SJSA1 (cell line): Measurements from ENCODE around the gene RHOXF2B. TPM values are rescaled to one million over a fixed set of nuclear protein-coding genes. Genes with fewer than 3 reads are reported as not detected.
"Not testable (repeated sequence)": the region's sequence is repeated elsewhere in the genome, so short reads cannot be mapped to it uniquely, and the experiment has no call there.

Experiments
- DNase-seq, 2 experiments: peaks; one replicate each; pipeline ENCODE4 v3.0.0-alpha.2; 2015 to 2020; ENCODE audit warnings: low spot score in 2 of 2, low read depth in 1 of 2
- H3K27ac ChIP-seq: fragments of 250-450 bp; sonication (Bioruptor Pico); 2 replicates; pipeline ENCODE4 v1.5.1; 2020; ENCODE audit warnings: mild to moderate bottlenecking, moderate library complexity
- H3K27me3 ChIP-seq: fragments of 250-450 bp; sonication (Bioruptor Pico); replicated peaks from 2 replicates; pipeline ENCODE4 v1.5.1; 2020; ENCODE audit warnings: mild to moderate bottlenecking, moderate library complexity
- H3K36me3 ChIP-seq: fragments of 250-450 bp; sonication (Bioruptor Pico); 2 replicates; pipeline ENCODE4 v1.5.1; 2020; ENCODE audit warnings: mild to moderate bottlenecking
- H3K4me1 ChIP-seq: fragments of 250-450 bp; sonication (Bioruptor Pico); replicated peaks from 2 replicates; pipeline ENCODE4 v1.6.1; 2021; ENCODE audit warnings: mild to moderate bottlenecking
- H3K4me3 ChIP-seq: fragments of 250-450 bp; sonication (Bioruptor Pico); 2 replicates; pipeline ENCODE4 v1.5.1; 2020; ENCODE audit warnings: mild to moderate bottlenecking
- H3K9me3 ChIP-seq: fragments of 250-450 bp; sonication (Bioruptor Pico); replicated peaks from 2 replicates; pipeline ENCODE4 v1.5.1; 2020; ENCODE audit warnings: mild to moderate bottlenecking
- total RNA-seq: library from RNA; depleted of rRNA; stranded (reverse); fragments of >200 nt; shearing (Covaris generic); gene quantifications from 2 replicates; pipeline ENCODE4 v1.2.3, GENCODE V29; 2014; rRNA removed

RHOXF2B gene
- total RNA-seq: not detected in 2 replicates

- H3K4me3 ChIP-seq, H3K27me3 ChIP-seq, H3K27ac ChIP-seq, H3K4me1 ChIP-seq, H3K9me3 ChIP-seq, DNase-seq, H3K36me3 ChIP-seq: not testable (repeated sequence)
Measured at GRCh38 chrX:120077590-120077989, at the start of gene RHOXF2B. TSS of gene RHOXF2B (minus strand) at chrX:120077690. CDS start at chrX:120077552, 138 bp downstream.

DNA sequence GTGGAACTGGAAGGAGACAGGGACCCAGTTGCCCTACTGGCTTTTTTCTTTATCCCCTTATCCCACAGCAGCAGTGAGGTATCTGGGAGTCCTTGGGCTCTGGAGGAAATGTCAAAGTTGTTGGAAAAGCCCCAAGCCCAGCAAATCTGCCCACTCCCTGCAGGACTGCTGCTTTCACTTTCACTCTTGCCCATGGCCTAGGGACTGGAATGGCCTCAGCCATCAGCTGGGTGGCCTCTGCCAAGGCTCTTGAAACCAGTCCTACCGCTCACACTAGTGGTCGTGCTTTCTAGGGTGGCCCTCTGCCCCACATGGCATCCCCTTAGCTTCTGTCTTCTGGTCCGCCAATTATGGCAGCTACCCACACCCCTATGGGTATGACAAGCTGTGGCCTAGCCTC, 48.0 kb upstream of the RHOXF2B start:
- Histone ChIP-seq H3K27ac (no peak overlapping the region), H3K27me3 (no peaks in the 10 kb centered on the region), H3K9me3 (no peaks in the 10 kb centered on the region), H3K36me3 (no peaks in the 10 kb centered on the region), H3K4me1 (peaks cover 27% of the 10 kb centered on the region), H3K4me3 (no peak overlapping the region)
- peak in 1 of 2 experiments; percentile 3 for DNase-seq

DNA sequence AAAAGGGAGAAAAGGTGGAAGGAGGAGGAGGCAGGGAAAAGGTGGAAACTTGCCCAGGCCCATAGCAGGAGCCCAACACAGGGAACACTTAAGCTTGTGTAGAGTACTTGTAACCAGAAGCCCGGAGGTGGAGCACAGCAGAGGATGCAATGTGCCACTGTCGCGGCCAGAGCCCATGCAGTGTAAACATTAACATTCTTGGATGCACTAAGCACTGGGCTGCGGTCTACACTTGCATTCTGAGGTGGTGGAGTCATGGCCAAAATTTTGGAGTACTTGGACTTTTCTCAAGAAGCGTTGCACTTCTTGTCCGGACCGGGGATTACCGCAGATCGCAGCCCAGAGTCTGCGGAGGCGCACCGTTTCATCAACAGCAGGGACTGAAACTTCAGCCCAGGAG, 42.7 kb upstream of the RHOXF2B start:
- Histone ChIP-seq H3K36me3 (no peaks in the 10 kb centered on the region), H3K27ac (peak overlapping the region; percentile 80), H3K9me3 (no peaks in the 10 kb centered on the region), H3K4me1 (peaks cover 26% of the 10 kb centered on the region), H3K4me3 (peak overlapping the region; percentile 37), H3K27me3 (no peaks in the 10 kb centered on the region)
- DNase-seq: peak; percentile 72 to 85

- Histone ChIP-seq H3K27ac (no peak within 1 kb of the TSS), H3K9me3 (no peaks in the 10 kb centered on the region), H3K36me3 (no peaks in the 10 kb centered on the region), H3K4me1 (peaks cover 9% of the 10 kb centered on the region), H3K27me3 (no peaks in the 10 kb centered on the region), H3K4me3 (no peak within 1 kb of the TSS)
- DNase-seq: no peak
Measured at GRCh38 chrX:120115438-120115963, 38.0 kb upstream of the RHOXF2B start, which contains the start of gene RHOXF1. TSS of gene RHOXF1 (minus strand) at chrX:120115913. CDS start at chrX:120115862, 51 bp downstream.

- Histone ChIP-seq H3K27ac (no peak overlapping the region), H3K4me3 (no peak overlapping the region), H3K4me1 (no peaks in the 10 kb centered on the region), H3K36me3 (no peaks in the 10 kb centered on the region), H3K27me3 (no peaks in the 10 kb centered on the region), H3K9me3 (no peaks in the 10 kb centered on the region)
- DNase-seq: no peak
Measured at GRCh38 chrX:120111611-120112010, 34.1 kb upstream of the RHOXF2B start.

DNA sequence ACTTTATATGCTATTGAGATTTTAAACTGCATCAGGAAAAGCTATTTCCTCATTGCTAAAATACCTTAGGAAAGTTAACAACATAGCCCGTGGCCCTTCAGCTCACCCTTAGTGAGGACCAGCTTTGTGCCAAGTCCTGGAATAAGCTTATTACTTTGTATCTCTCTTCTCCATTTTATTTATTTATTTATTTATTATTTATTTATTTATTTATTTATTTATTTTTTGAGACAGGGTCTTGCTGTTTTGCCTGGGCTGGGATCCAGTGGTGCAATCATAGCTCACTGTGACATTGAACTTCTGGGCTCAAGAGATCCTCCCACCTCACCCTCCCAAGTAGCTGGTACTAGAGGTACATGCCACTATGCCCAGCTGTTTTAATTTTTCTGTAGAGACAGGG, 31.9 kb upstream of the RHOXF2B start:
- no peak overlapping the region for H3K27ac ChIP-seq
- H3K27me3 ChIP-seq: no peaks in the 10 kb centered on the region
- no peaks in the 10 kb centered on the region for H3K9me3 ChIP-seq
- H3K4me3 ChIP-seq: no peak overlapping the region
- H3K4me1 ChIP-seq: no peaks in the 10 kb centered on the region
- no peak for DNase-seq
- H3K36me3 ChIP-seq: no peaks in the 10 kb centered on the region

DNA sequence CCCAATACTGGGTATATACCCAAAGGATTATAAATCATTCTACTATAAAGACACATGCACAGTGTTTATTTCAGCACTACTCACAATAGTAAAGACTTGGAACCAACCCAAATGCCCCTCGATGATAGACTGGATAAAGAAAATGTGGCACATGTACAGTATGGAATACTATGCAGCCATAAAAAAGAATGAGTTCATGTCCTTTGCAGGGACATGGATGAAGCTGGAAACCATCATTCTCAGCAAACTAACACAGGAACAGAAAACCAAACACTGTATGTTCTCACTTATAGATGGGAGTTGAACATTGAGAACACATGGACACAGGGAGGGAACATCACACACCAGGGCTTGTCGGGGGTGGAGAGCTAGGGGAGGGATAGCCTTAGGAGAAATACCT, 27.2 kb upstream of the RHOXF2B start:
- not testable (repeated sequence) for H3K36me3 ChIP-seq, DNase-seq, H3K27ac ChIP-seq, H3K4me1 ChIP-seq, H3K27me3 ChIP-seq, H3K4me3 ChIP-seq, H3K9me3 ChIP-seq

- H3K36me3 ChIP-seq, DNase-seq, H3K27ac ChIP-seq, H3K4me1 ChIP-seq, H3K4me3 ChIP-seq, H3K27me3 ChIP-seq, H3K9me3 ChIP-seq: not testable (repeated sequence)
Measured at GRCh38 chrX:120101057-120101456, 23.6 kb upstream of the RHOXF2B start.

DNA sequence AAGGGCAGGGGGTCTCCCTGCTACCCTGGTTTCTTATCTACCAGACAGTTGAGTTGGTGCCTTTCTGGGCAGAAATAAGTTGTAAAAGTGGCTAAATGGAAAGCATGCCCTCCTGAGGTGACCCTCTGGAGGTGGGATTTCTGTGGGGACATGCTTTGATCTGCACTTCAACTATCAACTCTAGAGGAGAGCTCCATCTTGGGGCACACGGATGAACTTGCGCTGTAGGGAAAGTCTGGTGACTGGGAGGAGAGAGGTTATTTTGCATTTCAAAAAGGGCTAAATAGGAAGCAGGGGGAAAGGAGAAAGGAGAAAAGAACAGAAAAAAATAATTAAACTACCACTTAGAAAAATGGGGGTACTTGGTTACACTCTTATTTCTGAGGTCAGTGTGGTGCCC, 12.7 kb upstream of the RHOXF2B start:
- no peaks in the 10 kb centered on the region for H3K9me3 ChIP-seq

GRCh38 chrX:120087289-120088017, 10.0 kb upstream of the RHOXF2B start:
- H3K36me3 ChIP-seq: no peaks in the 10 kb centered on the region
- H3K27me3 ChIP-seq: no peaks in the 10 kb centered on the region
- no peak overlapping the region for H3K4me3 ChIP-seq
- no peaks in the 10 kb centered on the region for H3K4me1 ChIP-seq
- no peak overlapping the region for H3K27ac ChIP-seq
- no peaks in the 10 kb centered on the region for H3K9me3 ChIP-seq
- no peak for DNase-seq

More for the DNA sequence above, 12.7 kb upstream of the RHOXF2B start:
- H3K4me3 ChIP-seq: no peak overlapping the region
- no peaks in the 10 kb centered on the region for H3K36me3 ChIP-seq
- H3K4me1 ChIP-seq: no peaks in the 10 kb centered on the region
- no peaks in the 10 kb centered on the region for H3K27me3 ChIP-seq
- no peak overlapping the region for H3K27ac ChIP-seq
- no peak for DNase-seq

DNA sequence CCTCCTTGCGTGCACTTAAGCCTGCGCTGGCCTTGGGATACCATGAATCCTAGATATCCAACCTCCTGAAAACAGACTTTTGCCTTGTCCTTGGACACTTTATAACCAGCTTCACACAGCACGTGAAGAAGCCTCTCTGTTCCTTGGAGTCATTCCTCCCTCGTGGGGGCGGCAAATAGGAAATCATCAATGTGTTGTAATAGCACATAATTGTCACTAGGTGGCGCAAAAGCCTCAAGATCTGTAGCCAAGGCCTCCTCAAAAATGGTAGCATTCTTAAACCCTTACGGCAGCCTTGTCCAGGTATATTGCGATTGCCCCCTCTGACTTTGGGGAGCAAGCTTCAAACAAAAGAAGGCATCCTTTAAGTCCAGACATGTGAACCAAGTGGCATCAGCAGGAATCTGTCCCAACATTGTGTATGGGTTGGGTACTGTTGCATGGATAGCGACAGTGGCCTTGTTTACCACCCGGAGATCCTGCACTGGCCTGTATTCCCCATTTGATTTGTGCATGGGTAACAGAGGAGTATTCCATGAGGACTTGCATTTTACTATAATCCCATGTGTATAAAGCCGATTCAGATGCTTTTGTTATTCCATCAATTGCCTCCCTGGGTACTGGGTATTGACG, 8.2 kb upstream of the RHOXF2B start:
- not testable (repeated sequence) for DNase-seq, H3K4me1 ChIP-seq, H3K36me3 ChIP-seq, H3K9me3 ChIP-seq, H3K27ac ChIP-seq, H3K4me3 ChIP-seq, H3K27me3 ChIP-seq

- DNase-seq, H3K36me3 ChIP-seq, H3K4me1 ChIP-seq, H3K4me3 ChIP-seq, H3K27ac ChIP-seq, H3K27me3 ChIP-seq, H3K9me3 ChIP-seq: not testable (repeated sequence)
Measured at GRCh38 chrX:120066169-120066568, 11.3 kb downstream of the RHOXF2B start.

DNA sequence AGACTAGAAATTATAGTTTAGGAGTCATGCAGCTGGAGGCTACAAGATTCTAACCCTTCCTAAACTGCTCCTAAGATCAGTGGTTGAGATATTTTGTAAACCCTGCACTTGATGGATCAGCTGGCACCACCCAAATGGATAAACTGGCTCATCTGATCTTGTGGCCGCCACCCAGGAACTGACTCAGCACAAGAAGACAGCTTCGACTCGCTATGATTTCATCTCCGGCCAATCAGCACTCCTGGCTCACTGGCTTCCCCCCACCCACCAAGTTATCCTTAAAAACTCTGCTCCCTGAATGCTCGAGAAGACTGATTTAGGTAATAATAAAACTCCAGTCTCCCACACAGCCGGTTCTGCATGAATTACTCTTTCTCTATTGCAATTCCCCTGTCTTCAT, 34.8 kb downstream of the RHOXF2B start:
- not testable (repeated sequence) for DNase-seq, H3K9me3 ChIP-seq, H3K4me1 ChIP-seq, H3K36me3 ChIP-seq, H3K4me3 ChIP-seq, H3K27ac ChIP-seq, H3K27me3 ChIP-seq

GRCh38 chrX:120042247-120042646, 35.2 kb downstream of the RHOXF2B start:
- H3K4me1 ChIP-seq, DNase-seq, H3K4me3 ChIP-seq, H3K9me3 ChIP-seq, H3K27me3 ChIP-seq, H3K36me3 ChIP-seq, H3K27ac ChIP-seq: not testable (repeated sequence)
